Natural killer cell treated with Interleukin-12 subunit alpha and Interleukin-12 subunit beta and Interleukin-15 and Interleukin-18, amount 100 ng/mL, for 72 hours (primary cell): ENCODE measurements around the gene VPS13D. TPM values are rescaled to one million over a fixed set of nuclear protein-coding genes. Genes with fewer than 3 reads are reported as not detected.

ENCODE experiments used
- ATAC-seq, 2 donors: fragments of 150-1000 bp; cut with Tn5 transposase in 1 of 2; sonication (Bioruptor Pico), chemical (Tn5 transposase) in 1 of 2; 2 replicates each; pipeline ENCODE4 v1.10.0; 2021
- DNase-seq: peaks from one replicate; pipeline ENCODE4 v3.0.0; 2022; ENCODE audit warnings: low spot score
- H3K27ac Mint-ChIP-seq, 2 donors: 1 replicate in 1 of 2; 2 replicates in 1 of 2; pipeline ENCODE4 v1.8.0; 2022; ENCODE audit warnings: mixed read lengths in 2 of 2, mild to moderate bottlenecking in 1 of 2, moderate library complexity in 1 of 2
- H3K27me3 Mint-ChIP-seq, 2 donors: 1 replicate in 1 of 2; 2 replicates in 1 of 2; pipeline ENCODE4 v1.8.0; 2022; ENCODE audit warnings: mixed read lengths in 2 of 2
- H3K36me3 Mint-ChIP-seq: one replicate; pipeline ENCODE4 v1.8.0; 2022; ENCODE audit warnings: mixed read lengths
- H3K4me1 Mint-ChIP-seq, 2 donors: 1 replicate in 1 of 2; 2 replicates in 1 of 2; pipeline ENCODE4 v1.8.0; 2022; ENCODE audit warnings: low read depth in 2 of 2, mixed read lengths in 2 of 2, mild to moderate bottlenecking in 1 of 2
- H3K4me3 Mint-ChIP-seq: one replicate; pipeline ENCODE4 v1.8.0; 2022; ENCODE audit warnings: mixed read lengths
- H3K9me3 Mint-ChIP-seq: 2 replicates; pipeline ENCODE4 v1.8.0; 2022; ENCODE audit warnings: mixed read lengths
- total RNA-seq, 2 donors: library from RNA; stranded (reverse); gene quantifications; one replicate each; pipeline ENCODE4 v1.2.3, GENCODE V29; 2022

VPS13D gene
- total RNA-seq, 2 donors from 2014 or later = 41.8 to 71.7 TPM

GRCh38 chr1:12411747-12412146 lies 181.9 kb downstream of the VPS13D start:
- peaks cover 11% of the 10 kb centered on the region for H3K9me3 Mint-ChIP-seq
- DNase-seq = no peak
- H3K36me3 Mint-ChIP-seq = peaks cover 29% of the 10 kb centered on the region
- no peak overlapping the region for H3K4me3 Mint-ChIP-seq
- peaks cover 33% of the 10 kb centered on the region in 2 donors for H3K4me1 Mint-ChIP-seq
- H3K27me3 Mint-ChIP-seq = no peaks in the 10 kb centered on the region
- peak overlapping the region in 1 of 2 donors; percentile 61 for H3K27ac Mint-ChIP-seq
- ATAC-seq = no peak

GRCh38 chr1:12412439-12412838 lies 182.6 kb downstream of the VPS13D start:
- Mint-ChIP-seq H3K9me3 (peaks cover 11% of the 10 kb centered on the region), H3K27ac (peak overlapping the region in 1 of 2 donors; percentile 28), H3K36me3 (peaks cover 36% of the 10 kb centered on the region), H3K4me3 (no peak overlapping the region), H3K27me3 (no peaks in the 10 kb centered on the region), H3K4me1 (peaks cover 26 to 29% of the 10 kb centered on the region in 2 donors)
- ATAC-seq (no peak), DNase-seq (no peak)

- Mint-ChIP-seq H3K27ac (peak overlapping the region; percentile 44 to 68), H3K4me1 (peaks cover 15 to 20% of the 10 kb centered on the region in 2 donors), H3K27me3 (no peaks in the 10 kb centered on the region), H3K4me3 (no peak overlapping the region), H3K9me3 (peaks cover 9% of the 10 kb centered on the region), H3K36me3 (peaks cover 45% of the 10 kb centered on the region)
- DNase-seq = no peak
- no peak for ATAC-seq
Measured at GRCh38 chr1:12413664-12414410, 184.0 kb downstream of the VPS13D start.

- peaks cover 13 to 22% of the 10 kb centered on the region in 2 donors for H3K4me1 Mint-ChIP-seq
- H3K9me3 Mint-ChIP-seq = peaks cover 8% of the 10 kb centered on the region
- peaks cover 44% of the 10 kb centered on the region for H3K36me3 Mint-ChIP-seq
- DNase-seq (no peak), ATAC-seq (no peak)
- H3K4me3 Mint-ChIP-seq = no peak overlapping the region
- no peaks in the 10 kb centered on the region for H3K27me3 Mint-ChIP-seq
- H3K27ac Mint-ChIP-seq = peak overlapping the region; percentile 44 to 68
Measured at GRCh38 chr1:12414444-12415018, 184.7 kb downstream of the VPS13D start.

- peaks cover 39% of the 10 kb centered on the region for H3K36me3 Mint-ChIP-seq
- no peak overlapping the region for H3K4me3 Mint-ChIP-seq
- H3K4me1 Mint-ChIP-seq = peaks cover 8 to 22% of the 10 kb centered on the region in 2 donors
- peak overlapping the region; percentile 44 to 68 for H3K27ac Mint-ChIP-seq
- H3K27me3 Mint-ChIP-seq = no peaks in the 10 kb centered on the region
- H3K9me3 Mint-ChIP-seq = peaks cover 3% of the 10 kb centered on the region
- ATAC-seq = no peak
- DNase-seq = no peak
Measured at GRCh38 chr1:12415038-12415466, 185.2 kb downstream of the VPS13D start.

GRCh38 chr1:12416101-12416500 lies 186.3 kb downstream of the VPS13D start:
- Mint-ChIP-seq H3K36me3 (peaks cover 34% of the 10 kb centered on the region), H3K27ac (peak overlapping the region in 1 of 2 donors; percentile 49), H3K4me3 (no peak overlapping the region), H3K9me3 (no peaks in the 10 kb centered on the region), H3K27me3 (no peaks in the 10 kb centered on the region), H3K4me1 (peaks cover 6 to 21% of the 10 kb centered on the region in 2 donors)
- no peak for ATAC-seq
- no peak for DNase-seq

- peaks cover 34% of the 10 kb centered on the region for H3K36me3 Mint-ChIP-seq
- no peak overlapping the region for H3K4me3 Mint-ChIP-seq
- H3K27me3 Mint-ChIP-seq = no peaks in the 10 kb centered on the region
- H3K9me3 Mint-ChIP-seq = no peaks in the 10 kb centered on the region
- DNase-seq = no peak
- H3K27ac Mint-ChIP-seq = peak overlapping the region in 1 of 2 donors; percentile 45
- peaks cover 6 to 22% of the 10 kb centered on the region in 2 donors for H3K4me1 Mint-ChIP-seq
- ATAC-seq = no peak
Measured at GRCh38 chr1:12416744-12417143, 186.9 kb downstream of the VPS13D start.

- Mint-ChIP-seq H3K36me3 (peaks cover 28% of the 10 kb centered on the region), H3K9me3 (no peaks in the 10 kb centered on the region), H3K27ac (peak overlapping the region in 1 of 2 donors; percentile 45), H3K4me1 (peaks cover 6 to 27% of the 10 kb centered on the region in 2 donors), H3K4me3 (no peak overlapping the region), H3K27me3 (no peaks in the 10 kb centered on the region)
- DNase-seq = no peak
- no peak for ATAC-seq
Measured at GRCh38 chr1:12417389-12417788, 187.6 kb downstream of the VPS13D start.

GRCh38 chr1:12420171-12420570 lies 190.3 kb downstream of the VPS13D start:
- Mint-ChIP-seq H3K4me1 (peaks cover 24 to 44% of the 10 kb centered on the region in 2 donors), H3K9me3 (no peaks in the 10 kb centered on the region), H3K36me3 (peaks cover 22% of the 10 kb centered on the region), H3K4me3 (no peak overlapping the region), H3K27me3 (no peaks in the 10 kb centered on the region), H3K27ac (peak overlapping the region in 1 of 2 donors; percentile 47)
- no peak for ATAC-seq
- DNase-seq = no peak

GRCh38 chr1:12422488-12422887 lies 192.7 kb downstream of the VPS13D start:
- Mint-ChIP-seq H3K27ac (peak overlapping the region; percentile 62 to 88), H3K27me3 (no peaks in the 10 kb centered on the region), H3K4me1 (peaks cover 31 to 51% of the 10 kb centered on the region in 2 donors), H3K4me3 (no peak overlapping the region), H3K36me3 (peaks cover 8% of the 10 kb centered on the region), H3K9me3 (no peaks in the 10 kb centered on the region)
- ATAC-seq (no peak), DNase-seq (no peak)

GRCh38 chr1:12424087-12424529 lies 194.3 kb downstream of the VPS13D start:
- no peaks in the 10 kb centered on the region for H3K9me3 Mint-ChIP-seq
- peaks cover 31 to 61% of the 10 kb centered on the region in 2 donors for H3K4me1 Mint-ChIP-seq
- peak overlapping the region; percentile 72 to 88 for H3K27ac Mint-ChIP-seq
- peak in 1 of 2 donors; percentile 59 for ATAC-seq
- H3K27me3 Mint-ChIP-seq = no peaks in the 10 kb centered on the region
- H3K36me3 Mint-ChIP-seq = no peaks in the 10 kb centered on the region
- peak overlapping the region; percentile 34 for H3K4me3 Mint-ChIP-seq
- DNase-seq = no peak

GRCh38 chr1:12424793-12425192 lies 195.0 kb downstream of the VPS13D start:
- Mint-ChIP-seq H3K27me3 (no peaks in the 10 kb centered on the region), H3K9me3 (no peaks in the 10 kb centered on the region), H3K36me3 (no peaks in the 10 kb centered on the region), H3K4me1 (peaks cover 31 to 55% of the 10 kb centered on the region in 2 donors), H3K27ac (peak overlapping the region; percentile 72 to 88), H3K4me3 (peak overlapping the region; percentile 34)
- ATAC-seq (no peak), DNase-seq (no peak)

- H3K36me3 Mint-ChIP-seq = no peaks in the 10 kb centered on the region
- no peak for DNase-seq
- no peak for ATAC-seq
- no peaks in the 10 kb centered on the region for H3K9me3 Mint-ChIP-seq
- H3K4me3 Mint-ChIP-seq = no peak overlapping the region
- peaks cover 36 to 55% of the 10 kb centered on the region in 2 donors for H3K4me1 Mint-ChIP-seq
- no peaks in the 10 kb centered on the region for H3K27me3 Mint-ChIP-seq
- H3K27ac Mint-ChIP-seq = peak overlapping the region; percentile 61 to 88
Measured at GRCh38 chr1:12426030-12426429, 196.2 kb downstream of the VPS13D start.

GRCh38 chr1:12428334-12428733 lies 198.5 kb downstream of the VPS13D start:
- no peak for DNase-seq
- no peak for ATAC-seq
- H3K27me3 Mint-ChIP-seq = no peaks in the 10 kb centered on the region
- peak overlapping the region in 1 of 2 donors; percentile 75 for H3K27ac Mint-ChIP-seq
- no peaks in the 10 kb centered on the region for H3K36me3 Mint-ChIP-seq
- no peak overlapping the region for H3K4me3 Mint-ChIP-seq
- no peaks in the 10 kb centered on the region for H3K9me3 Mint-ChIP-seq
- peaks cover 36 to 56% of the 10 kb centered on the region in 2 donors for H3K4me1 Mint-ChIP-seq
